GM19455 (cell line): Measurements from ENCODE around the gene PSG11.
"Not testable (repeated sequence)": the region's sequence is repeated elsewhere in the genome, so short reads cannot be mapped to it uniquely, and the experiment has no call there.

Experiments used
- ATAC-seq: cut with Tn5 transposase; IDR thresholded peaks from one replicate; pipeline ENCODE4 v1.9.1; 2021; ENCODE audit not compliant: unreplicated experiment

PSG11 gene

DNA sequence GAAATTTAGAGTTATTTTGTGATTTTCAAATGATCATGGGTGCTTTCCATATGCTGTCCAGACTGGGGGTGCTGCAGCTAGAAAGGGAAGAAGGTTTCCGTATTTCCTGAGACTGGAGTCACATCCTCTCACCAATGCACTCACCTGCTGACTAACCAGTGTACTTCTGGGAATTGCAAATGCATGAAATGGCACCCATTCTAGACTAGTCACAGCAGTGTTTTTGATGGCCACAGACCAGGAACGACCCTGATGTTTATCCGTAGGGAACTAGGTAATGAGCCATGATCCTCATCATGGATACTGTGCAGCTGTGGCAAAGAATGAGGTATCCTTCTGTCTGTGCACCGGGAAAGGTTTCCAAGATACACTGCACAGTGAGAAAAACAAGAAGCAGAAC, 37.1 kb downstream of the PSG11 start:
- not testable (repeated sequence) for ATAC-seq

DNA sequence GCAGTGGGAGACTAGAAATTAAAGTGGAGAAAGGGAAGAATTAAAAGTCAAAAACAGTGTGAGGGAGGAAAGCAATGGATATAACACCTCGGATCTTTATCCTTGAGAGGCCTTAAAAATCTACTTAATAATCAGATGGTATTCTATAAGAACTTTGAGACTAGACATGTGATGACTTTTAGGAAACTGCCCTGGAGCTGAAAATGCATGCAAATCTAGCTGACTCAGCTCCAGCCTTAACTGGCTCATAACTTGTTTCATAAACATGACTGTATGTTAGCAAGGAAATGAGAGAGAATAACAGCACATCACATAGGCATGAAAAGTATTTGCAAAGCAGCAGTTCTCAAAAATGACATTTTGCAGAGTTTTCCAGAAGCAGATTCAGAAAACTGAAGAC, 38.1 kb downstream of the PSG11 start:
- ATAC-seq, result not testable (repeated sequence)

DNA sequence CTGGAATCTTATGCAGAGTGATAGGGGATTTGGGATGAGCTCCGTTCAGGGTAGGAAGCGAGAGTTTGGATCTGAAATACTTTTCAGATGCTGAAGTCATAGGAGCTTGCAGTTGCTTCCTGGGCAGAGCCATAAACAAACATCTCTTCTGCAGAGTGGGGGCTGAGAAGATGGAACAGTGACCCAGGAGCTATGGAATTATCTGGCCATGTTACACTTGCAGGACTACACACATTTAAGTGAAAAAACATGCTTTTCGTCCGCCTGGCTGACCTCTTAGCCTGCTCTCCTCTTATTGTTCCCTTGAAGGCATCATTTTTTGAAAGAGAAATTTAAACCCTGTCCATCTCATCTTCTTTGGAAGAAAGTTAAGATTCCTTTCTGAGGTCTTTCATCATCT, 40.7 kb downstream of the PSG11 start:
- ATAC-seq, result no peak

GRCh38 chr19:42982111-42982510, 44.2 kb downstream of the PSG11 start:
- ATAC-seq, result not testable (repeated sequence)

DNA sequence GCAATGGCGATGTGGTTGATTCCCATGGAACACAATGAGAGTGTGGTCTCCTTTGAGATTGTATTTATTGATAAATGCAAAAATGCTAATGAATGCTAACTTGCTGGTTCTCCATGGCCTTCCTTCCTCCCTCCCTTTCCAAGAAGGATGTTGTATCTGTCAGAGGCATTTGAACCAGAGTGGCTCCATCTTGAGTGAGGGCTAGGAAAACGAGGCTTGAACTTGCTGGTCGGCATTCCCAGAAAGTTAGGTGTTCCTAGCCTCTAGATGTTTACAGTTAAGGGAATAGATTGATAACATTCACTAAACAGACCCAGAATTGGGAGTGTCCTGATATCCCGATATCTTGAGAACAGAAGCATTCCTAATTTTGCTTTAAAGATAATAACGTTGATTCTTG, 54.8 kb downstream of the PSG11 start:
- ATAC-seq, result not testable (repeated sequence)

DNA sequence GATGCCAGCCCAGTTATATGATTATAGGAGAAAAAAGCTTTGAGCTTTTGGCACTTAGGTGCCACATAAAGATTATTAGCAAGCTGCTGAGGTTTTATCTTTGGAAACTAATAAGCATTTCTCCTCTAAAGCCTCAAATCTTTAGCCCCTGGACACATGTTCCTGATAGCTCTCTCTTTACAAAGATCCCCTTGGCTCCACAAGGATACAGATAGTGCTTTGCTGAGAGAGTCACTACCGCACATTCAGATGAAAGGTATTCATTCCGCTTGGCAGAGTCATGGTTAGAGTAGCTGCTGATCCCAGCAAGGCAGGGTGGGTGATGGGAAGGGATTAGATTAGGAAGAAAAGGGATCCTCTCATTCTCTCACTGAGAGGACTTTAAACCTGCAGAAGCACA, 61.1 kb downstream of the PSG11 start:
- ATAC-seq, result no peak

GRCh38 chr19:42961119-42961518, 65.2 kb downstream of the PSG11 start:
- ATAC-seq, result no peak
